Measurements from ENCODE around the gene ANKRD24.
"Not testable (repeated sequence)": the region's sequence is repeated elsewhere in the genome, so short reads cannot be mapped to it uniquely, and the experiment has no call there.

Gene ANKRD24

DNA sequence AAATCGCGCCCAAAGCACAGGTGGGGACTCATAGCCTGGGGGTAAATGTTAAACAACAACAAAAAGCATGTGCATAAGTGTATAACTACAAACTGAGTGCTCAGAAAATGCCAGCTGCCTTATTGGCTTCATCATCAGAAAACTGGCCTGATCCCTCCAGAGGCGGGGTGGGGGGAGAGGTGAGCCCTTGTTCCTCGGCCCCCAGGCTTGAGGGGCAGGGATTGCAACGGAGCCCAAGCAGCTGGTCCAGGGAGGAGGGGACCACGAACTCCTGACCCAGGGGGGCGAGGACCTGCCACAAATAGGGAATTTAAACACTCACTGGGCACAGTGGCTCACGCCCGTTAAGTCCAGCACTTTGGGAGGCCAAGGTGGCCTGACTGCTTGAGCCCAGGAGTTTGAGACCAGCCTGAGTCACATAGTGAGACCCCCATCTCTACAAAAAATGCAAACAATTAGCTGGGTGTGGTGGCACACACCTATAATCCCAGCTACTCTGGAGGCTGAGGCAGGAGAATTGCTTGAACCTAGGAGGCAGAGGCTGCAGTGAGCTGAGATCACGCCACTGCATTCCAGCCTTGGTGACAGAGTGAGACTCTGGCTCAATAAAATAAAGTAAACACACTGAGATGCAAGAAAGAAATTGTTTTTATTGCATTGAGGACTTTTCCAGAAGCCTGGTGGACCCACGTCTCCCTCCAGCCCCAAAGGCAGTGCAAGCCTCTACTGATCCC is 8.8 kb upstream of the ANKRD24 start:
- no peak for DNase-seq (ENCODE audit: low read depth)

DNA sequence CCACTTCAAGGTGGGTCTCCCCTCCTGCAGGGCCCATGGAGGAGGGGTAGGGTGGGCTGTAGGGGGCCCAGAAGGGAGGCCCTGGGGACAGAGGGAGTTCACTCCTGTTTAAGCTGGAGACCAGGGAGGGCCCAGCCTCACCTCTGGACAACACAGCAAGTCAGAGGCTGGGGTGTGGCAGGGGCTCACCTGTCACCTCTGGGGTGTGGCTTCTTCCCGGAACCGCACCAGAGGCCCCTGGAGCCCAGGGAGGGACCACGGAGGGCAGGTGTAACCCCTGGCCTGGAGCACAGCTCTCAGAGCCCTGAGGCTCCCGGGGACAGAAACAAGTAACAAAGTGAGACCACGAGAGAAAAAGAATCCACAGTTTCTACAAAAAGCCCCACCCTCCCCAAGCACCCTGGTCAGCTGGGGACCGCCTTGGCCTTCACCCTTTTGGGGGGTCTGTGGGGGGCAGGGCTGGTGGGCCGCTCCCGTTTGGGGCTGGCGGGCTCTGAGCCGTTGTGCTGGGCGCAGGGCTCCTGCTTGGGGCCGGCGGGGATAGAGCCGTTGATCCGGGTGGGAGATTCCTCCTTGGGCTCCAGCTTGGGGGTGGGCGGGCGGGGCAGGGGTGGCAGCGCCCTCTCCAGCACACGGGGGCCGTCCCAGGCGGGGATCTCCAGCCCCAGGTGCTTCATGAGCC is 8.1 kb upstream of the ANKRD24 start:
- no peak for DNase-seq (ENCODE audit: low read depth)

GRCh38 chr19:4174895-4175668 is 7.4 kb upstream of the ANKRD24 start:
- DNase-seq (ENCODE audit: low read depth), result no peak

DNA sequence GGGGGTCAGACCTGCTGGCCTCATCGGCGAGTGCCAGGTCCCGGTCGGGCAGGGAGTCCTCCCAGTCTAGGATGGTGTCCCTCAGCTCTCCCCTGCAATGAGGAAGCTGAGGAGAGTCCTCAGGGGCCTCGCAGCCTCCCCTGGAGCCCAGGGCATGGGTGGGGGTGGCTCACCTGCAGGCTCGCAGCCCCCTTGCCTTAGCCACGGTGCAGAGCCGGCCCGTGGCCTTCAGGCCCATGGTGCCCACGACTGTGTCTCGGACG is 6.9 kb upstream of the ANKRD24 start:
- no peak for DNase-seq (ENCODE audit: low read depth)

DNA sequence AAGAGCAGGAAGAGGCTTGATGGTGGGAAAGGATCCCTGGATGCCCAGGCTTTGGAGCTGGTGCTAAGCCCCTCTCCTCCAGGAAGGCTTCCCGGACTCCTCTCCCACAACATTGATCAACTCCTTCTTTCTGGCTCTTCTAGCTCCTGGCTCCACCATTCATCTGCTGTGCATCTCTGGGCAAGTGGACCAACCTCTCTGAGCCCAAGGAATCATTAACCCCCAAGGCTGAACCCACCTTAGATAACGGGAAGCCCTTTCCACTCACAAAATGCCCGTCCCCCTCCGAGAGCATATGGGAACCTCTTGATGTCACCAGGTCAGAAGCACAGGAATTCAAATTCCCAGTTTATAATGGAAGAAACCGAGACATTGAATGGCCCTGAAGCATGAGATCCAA is 5.3 kb upstream of the ANKRD24 start:
- no peak for DNase-seq (ENCODE audit: low read depth)

GRCh38 chr19:4178990-4179389 is 3.5 kb upstream of the ANKRD24 start:
- DNase-seq (ENCODE audit: low read depth), result no peak

DNA sequence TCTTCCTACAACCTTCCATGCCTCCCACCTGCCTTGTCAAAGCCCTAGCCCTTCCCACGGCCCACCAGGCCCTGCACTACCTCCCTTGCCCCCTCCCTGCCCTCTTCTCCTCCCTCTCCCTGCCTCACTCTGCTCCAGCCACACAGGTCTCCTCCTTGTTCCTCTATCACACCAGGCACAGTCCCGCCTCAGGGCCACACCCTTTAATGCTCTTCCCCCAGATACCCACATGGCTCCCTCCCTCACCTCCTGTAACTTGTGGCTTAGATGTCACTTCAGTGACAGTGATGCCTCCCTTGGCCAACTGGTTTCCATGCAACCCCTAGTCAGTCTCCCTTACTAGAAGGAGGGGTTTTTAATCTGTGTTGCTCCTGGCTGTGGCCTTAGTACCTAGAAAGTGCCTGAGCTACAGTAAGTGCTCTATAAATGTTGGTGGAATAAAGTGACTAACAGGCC is 1.4 kb upstream of the ANKRD24 start:
- no peak for DNase-seq (ENCODE audit: low read depth)

DNA sequence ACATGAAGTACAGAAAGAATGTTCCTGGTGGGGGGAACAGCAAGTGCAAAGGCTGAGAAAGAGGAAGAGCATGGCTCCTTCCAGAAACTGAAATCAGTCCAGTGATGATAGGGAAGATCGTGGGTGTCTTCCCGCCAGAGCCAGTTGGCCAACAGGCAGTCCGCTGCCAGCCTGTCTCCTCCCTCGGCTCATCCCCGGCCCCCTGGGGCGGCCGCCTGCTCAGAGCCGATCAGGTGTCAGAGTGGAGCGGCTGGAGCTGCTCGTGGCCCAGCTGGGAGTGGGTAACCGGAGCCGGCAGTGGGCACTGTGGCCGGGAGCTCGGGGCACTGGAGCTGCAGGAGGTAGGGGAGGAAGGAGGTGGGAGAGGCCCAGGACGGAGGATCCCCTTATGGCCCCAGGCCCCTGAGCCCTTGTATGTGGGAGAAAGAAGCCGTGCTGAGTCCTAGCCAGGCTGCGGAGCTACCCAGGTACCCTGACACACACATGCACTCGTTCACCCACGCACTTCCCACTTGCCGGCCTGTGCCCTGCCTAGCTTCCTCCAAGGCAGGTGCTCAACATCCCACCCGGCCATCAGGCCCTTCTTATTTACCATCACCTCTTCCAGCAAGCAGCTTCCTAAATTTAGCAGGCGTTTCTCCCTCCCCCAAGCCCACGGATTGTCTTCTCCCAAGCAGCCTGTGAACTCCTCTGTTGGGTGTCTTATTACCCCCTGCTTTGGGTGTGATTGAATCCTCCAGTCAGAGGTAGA is 1.7 kb downstream of the ANKRD24 start:
- no peak for DNase-seq (ENCODE audit: low read depth)

GRCh38 chr19:4184718-4185352 is 2.3 kb downstream of the ANKRD24 start:
- DNase-seq (ENCODE audit: low read depth), result no peak

DNA sequence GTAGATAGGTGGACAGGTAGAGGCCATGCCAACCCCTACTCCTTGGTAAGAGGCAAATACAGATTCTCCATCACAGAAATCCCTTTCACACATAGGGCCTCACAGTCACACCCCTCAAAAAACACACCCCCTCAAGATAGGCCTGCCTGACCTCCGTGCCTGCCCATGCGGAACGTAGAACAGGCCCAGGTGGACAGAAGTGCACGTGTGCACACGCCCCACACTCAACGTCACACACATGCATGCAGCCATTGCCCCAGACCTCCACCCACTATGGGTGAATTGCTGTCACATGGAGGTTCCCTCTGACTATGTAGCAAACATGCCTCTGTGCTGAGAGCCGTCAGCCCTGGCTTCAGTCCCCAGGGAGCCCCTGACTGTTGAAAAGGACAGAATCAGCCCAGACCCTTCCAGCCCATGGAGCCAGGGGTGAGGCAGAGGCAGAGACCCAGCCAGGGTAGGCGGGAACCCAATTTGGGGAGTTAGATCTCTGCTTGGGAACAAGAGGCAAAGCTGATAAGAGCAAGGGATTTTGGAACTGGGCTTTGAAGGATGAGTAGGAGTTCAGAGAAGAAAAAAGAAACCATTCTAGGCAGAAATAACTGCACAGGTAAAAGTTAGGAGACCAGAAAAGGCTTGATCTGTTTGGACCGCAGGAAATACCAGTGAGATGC is 3.1 kb downstream of the ANKRD24 start:
- no peak for DNase-seq (ENCODE audit: low read depth)

DNA sequence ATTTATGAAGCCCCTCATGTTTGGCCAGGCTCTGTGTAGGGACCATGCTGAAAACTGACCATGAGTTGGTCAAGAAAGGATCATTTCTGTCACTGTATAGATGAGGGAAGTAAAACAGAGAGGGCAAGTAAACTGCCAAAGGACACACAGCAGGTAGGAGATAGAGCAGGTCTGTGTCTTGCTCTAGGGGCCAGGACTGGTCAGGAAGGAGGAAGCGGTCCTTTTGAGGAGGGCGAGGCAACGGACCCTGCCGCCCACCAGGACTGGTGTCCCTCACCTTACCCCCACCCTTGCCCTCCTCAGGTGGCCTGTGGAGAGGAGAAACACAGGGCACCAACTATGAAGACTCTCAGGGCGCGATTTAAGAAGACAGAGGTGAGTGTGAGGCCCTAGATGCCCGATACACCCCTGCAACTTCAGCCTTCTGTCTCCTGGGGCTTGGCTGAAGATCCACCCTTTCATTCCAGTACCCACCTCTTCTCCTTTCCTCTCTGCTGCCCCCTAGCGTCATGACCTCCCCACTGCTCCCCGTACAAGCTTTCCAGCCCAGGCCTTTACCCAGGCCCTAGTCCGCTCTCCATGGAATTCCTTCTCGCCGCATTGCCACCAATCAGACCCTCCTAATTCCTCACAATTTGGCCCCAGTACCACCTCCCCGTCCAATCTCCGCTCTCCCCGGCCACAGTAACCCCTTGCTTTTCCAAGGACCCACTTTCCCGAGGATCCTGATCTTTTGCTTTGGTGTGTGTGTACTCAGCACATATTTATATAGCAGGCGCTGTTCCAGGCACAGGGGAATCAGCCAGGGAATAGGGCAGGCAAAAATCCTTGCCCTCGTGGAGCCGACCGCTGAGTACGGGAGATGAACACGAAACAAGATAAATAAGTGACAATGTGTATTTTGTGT is 3.9 kb downstream of the ANKRD24 start:
- peak; percentile 71 for DNase-seq (ENCODE audit: low read depth)

DNA sequence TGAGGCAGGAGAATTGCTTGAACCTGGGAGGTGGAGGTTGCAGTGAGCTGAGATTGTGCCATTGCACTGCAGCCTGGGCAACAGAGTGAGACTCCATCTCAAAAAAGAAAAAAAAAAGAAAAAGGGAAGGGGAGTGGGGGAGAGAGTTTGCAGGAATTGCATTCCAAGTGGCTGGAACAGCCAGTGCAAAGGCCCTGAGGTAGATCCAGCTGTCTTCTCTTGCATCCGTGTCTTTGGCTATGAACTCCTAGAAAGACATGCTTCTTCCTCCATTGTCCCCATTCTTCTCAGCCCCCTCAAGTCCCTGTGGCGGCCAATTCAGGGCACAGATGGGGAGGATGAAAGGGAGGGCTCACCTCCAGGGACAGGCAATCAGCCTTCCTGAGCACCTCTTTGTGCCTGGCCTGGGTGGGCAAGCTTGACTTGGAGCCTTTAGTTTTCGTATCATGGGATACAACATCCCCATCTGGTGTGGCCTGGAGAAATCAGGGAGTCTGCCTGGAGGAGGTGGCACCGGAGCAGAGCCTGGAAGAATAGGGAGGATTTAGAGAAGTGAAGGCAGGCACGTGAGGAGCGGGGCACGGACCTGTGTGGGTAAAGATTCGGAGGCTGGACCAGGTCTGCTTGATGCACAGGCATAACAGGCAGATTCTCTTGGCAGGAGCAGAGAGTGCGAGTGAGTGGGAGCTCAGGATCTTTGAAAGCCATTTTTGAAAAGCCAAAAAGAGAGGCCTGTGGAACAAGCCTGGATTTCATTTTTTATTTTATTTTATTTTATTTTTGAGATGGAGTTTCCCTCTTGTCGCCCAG is 5.0 kb downstream of the ANKRD24 start:
- DNase-seq (ENCODE audit: low read depth), result no peak

DNA sequence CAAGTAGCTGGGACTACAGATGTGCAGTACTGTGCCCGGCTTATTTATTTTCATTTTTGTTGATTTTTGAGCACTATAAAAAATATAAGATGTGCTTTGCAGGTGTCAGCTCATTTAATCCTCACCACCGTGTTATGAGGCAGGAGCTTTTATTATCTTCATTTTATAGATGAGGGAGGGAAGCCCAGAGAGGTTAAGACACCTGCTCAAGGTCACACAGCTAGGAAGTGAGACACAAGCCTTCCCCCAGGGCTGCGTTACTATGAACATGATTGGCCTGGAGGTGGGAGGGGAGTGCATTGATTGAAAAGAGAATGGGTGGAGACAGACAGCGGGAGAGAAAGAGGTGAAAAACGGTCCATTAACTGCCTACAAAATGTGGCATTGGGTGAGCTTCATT is 7.2 kb downstream of the ANKRD24 start:
- DNase-seq (ENCODE audit: low read depth), result no peak

DNA sequence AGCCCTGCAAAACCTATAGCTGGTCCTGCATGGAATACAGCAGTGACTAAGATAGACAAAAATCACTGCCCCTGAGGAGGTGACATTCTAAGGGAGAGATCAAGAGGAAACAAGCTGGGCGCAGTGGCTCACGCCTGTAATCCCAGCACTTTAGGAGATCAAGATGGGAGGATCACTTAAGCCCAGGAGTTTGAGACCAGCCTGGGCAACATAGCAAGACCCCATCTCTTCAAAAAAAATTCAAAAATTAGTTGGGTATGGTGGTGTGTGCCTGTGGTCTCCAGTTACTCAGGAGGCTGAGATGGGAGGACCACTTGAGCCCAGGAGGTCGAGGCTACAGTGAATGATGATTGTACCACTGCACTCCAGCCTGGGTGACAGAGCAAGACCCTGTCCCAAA is 10.0 kb downstream of the ANKRD24 start:
- not testable (repeated sequence) for DNase-seq (ENCODE audit: low read depth)

GRCh38 chr19:4194353-4194752 is 11.9 kb downstream of the ANKRD24 start:
- no peak for DNase-seq (ENCODE audit: low read depth)

GRCh38 chr19:4196009-4196408 is 13.5 kb downstream of the ANKRD24 start:
- no peak for DNase-seq (ENCODE audit: low read depth)

GRCh38 chr19:4196587-4197148 is 14.2 kb downstream of the ANKRD24 start:
- no peak for DNase-seq (ENCODE audit: low read depth)

DNA sequence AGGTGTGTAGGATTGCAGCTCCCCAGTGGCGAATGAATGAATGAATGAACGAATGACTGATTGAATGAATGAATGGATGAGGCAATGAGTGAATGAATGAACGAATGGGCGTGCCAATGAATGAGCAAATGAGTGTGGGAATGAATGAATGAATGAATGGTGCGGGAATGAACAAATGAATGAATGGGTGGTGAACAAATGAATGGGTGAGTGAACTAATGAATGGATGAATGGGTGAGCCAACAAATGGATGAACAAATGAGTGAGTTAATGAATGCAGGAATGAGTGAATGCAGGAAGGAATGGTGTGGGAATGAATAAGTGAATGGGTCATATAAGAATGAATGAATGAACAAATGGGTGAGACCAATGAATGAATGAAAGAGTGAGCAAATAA is 14.7 kb downstream of the ANKRD24 start:
- DNase-seq (ENCODE audit: low read depth), result no peak
